Smooth muscle cell (in vitro differentiated cells): Measurements from ENCODE around the gene TEP1. TPM values are rescaled to one million over a fixed set of nuclear protein-coding genes. Genes with fewer than 3 reads are reported as not detected.
"Not testable (repeated sequence)": the region's sequence is repeated elsewhere in the genome, so short reads cannot be mapped to it uniquely, and the experiment has no call there.

Experiments
- DNase-seq: peaks from one replicate; lab custom pipeline; 2025; ENCODE audit not compliant: unreplicated experiment; lab: John Stamatoyannopoulos, UW
- H2AFZ ChIP-seq: fragments of 200-600 bp; sonication (generic); 2 replicates; pipeline ENCODE4 v1.6.0; 2016; ENCODE audit warnings: antibody characterized with exemption, low read depth, mild to moderate bottlenecking
- H3F3A ChIP-seq: fragments of 200-600 bp; sonication (generic); 2 replicates; pipeline ENCODE4 v1.6.0; 2017; ENCODE audit warnings: antibody characterized with exemption, low read depth
- H3K27ac ChIP-seq: fragments of 200-600 bp; sonication (generic); 2 replicates; pipeline ENCODE4 v1.5.1; 2016; ENCODE audit warnings: low read depth, mild to moderate bottlenecking
- H3K27me3 ChIP-seq: fragments of 200-600 bp; sonication (generic); 2 replicates; pipeline ENCODE4 v1.6.1; 2016; ENCODE audit warnings: low read depth, mild to moderate bottlenecking
- H3K36me3 ChIP-seq: fragments of 200-600 bp; sonication (generic); 2 replicates; pipeline ENCODE4 v1.5.1; 2016; ENCODE audit warnings: low read depth
- H3K4me1 ChIP-seq: fragments of 200-600 bp; sonication (generic); 2 replicates; pipeline ENCODE4 v1.5.1; 2016; ENCODE audit warnings: low read depth
- H3K4me2 ChIP-seq: fragments of 200-600 bp; sonication (generic); 2 replicates; pipeline ENCODE4 v1.6.0; 2016; ENCODE audit warnings: mild to moderate bottlenecking
- H3K4me3 ChIP-seq: fragments of 200-600 bp; sonication (generic); 2 replicates; pipeline ENCODE4 v1.5.1; 2016; ENCODE audit warnings: mild to moderate bottlenecking
- H3K79me2 ChIP-seq: fragments of 200-600 bp; sonication (generic); 2 replicates; pipeline ENCODE4 v1.6.0; 2016; ENCODE audit warnings: low read depth, mild to moderate bottlenecking
- H3K9ac ChIP-seq: fragments of 200-600 bp; sonication (generic); 2 replicates; pipeline ENCODE4 v1.6.0; 2016; ENCODE audit warnings: low read depth
- H3K9me3 ChIP-seq: fragments of 200-600 bp; sonication (generic); replicated peaks from 2 replicates; pipeline ENCODE4 v1.5.1; 2016; ENCODE audit warnings: low read depth
- H4K20me1 ChIP-seq: fragments of 200-600 bp; sonication (generic); 2 replicates; pipeline ENCODE4 v1.6.0; 2016; ENCODE audit warnings: low read depth
- CTCF ChIP-seq: fragments of 200-600 bp; sonication (generic); IDR thresholded peaks from 2 replicates; pipeline ENCODE4 v1.5.1; 2017; ENCODE audit warnings: borderline replicate concordance, mild to moderate bottlenecking, antibody characterized with exemption; ENCODE audit not compliant: insufficient read depth, poor library complexity, severe bottlenecking
- WGBS: methylation state at CpG from one replicate; pipeline ENCODE4 v1.1.7; 2016; ENCODE audit warnings: low lambda C conversion rate; 5-methylcytosine and 5-hydroxymethylcytosine counted together
- polyA plus RNA-seq: library from polyadenylated mRNA; unstranded; fragments of >200 nt; fragmentation: Nextera tagmentation; extraction: Ambion mirVana; gene quantifications from 2 replicates; pipeline ENCODE4 v1.2.1, GENCODE V29; 2016
- total RNA-seq: library from RNA; depleted of rRNA; stranded (reverse); fragments of >200 nt; gene quantifications from 2 replicates; pipeline ENCODE4 v1.2.3, GENCODE V29; 2014

TEP1 gene
- total and polyA plus RNA-seq, 2 experiments from 2014 or later, result 4.0 to 10.3 TPM

GRCh38 chr14:20454516-20455354 lies 41.4 kb upstream of the TEP1 start, which contains the start of the genes APEX1 and OSGEP:
APEX1 (plus strand) TSS chr14:20455226; CDS start chr14:20455646, 420 bp downstream.
OSGEP (minus strand) TSS chr14:20454812; CDS start chr14:20454683, 129 bp downstream.
- no peak for TF ChIP-seq CTCF
- peak; percentile 86 for DNase-seq
- no peaks in the 10 kb centered on the region for H4K20me1 ChIP-seq
- peak within 1 kb of the TSS; percentile 45 for H2AFZ ChIP-seq
- under 1% methylated on average over 56 of the region's 56 CpGs for WGBS
- H3K27ac ChIP-seq, result peak within 1 kb of the TSS; percentile 93
- peaks cover 9% of the 10 kb centered on the region for H3F3A ChIP-seq
- no peaks in the 10 kb centered on the region for H3K27me3 ChIP-seq
- H3K9me3 ChIP-seq, result no peaks in the 10 kb centered on the region
- peak within 1 kb of the TSS; percentile 93 for H3K4me2 ChIP-seq
- peaks cover 19% of the 10 kb centered on the region for H3K4me1 ChIP-seq
- H3K79me2 ChIP-seq, result peaks cover 34% of the 10 kb centered on the region
- peak within 1 kb of the TSS; percentile 91 for H3K9ac ChIP-seq
- H3K36me3 ChIP-seq, result no peaks in the 10 kb centered on the region
- peak within 1 kb of the TSS; percentile 73 for H3K4me3 ChIP-seq

GRCh38 chr14:20452831-20453230 lies 39.5 kb upstream of the TEP1 start:
- H3K27ac ChIP-seq, DNase-seq, H3K9ac ChIP-seq, H3K4me2 ChIP-seq, H3K9me3 ChIP-seq, H3K36me3 ChIP-seq, H4K20me1 ChIP-seq, H3K4me3 ChIP-seq, H3F3A ChIP-seq, H3K27me3 ChIP-seq, H2AFZ ChIP-seq: not testable (repeated sequence)
- peaks cover 19% of the 10 kb centered on the region for H3K4me1 ChIP-seq
- WGBS, result 98% methylated on average over 8 of the region's 8 CpGs
- H3K79me2 ChIP-seq, result peaks cover 31% of the 10 kb centered on the region

DNA sequence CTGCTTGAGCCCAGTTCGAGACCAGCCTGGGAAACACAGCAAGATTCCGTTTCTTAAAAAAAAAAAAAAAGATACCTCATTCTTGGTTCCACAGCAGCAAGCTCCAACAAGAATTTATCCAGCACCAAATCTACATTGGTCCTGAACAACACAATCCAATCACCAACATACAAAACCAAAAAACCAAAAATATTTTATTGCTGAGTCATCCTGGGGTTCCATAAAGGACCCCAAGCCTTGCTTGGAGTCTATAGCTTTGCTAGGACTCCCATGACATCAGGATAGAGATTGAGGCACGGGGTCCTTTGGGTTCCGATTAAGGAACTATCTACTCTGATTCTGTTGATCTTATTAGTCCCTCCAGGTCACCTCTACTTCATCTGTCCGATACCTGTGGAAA lies 33.6 kb upstream of the TEP1 start:
- Histone ChIP-seq H3K27me3 (no peaks in the 10 kb centered on the region), H3K4me3 (no peak overlapping the region), H4K20me1 (no peaks in the 10 kb centered on the region), H3K4me1 (no peaks in the 10 kb centered on the region), H3F3A (no peaks in the 10 kb centered on the region), H3K9ac (no peak overlapping the region), H3K27ac (no peak overlapping the region), H3K4me2 (no peak overlapping the region), H2AFZ (no peak overlapping the region), H3K36me3 (peaks cover 16% of the 10 kb centered on the region), H3K79me2 (no peaks in the 10 kb centered on the region), H3K9me3 (no peaks in the 10 kb centered on the region)
- 99% methylated on average over 5 of the region's 5 CpGs for WGBS
- no peak for TF ChIP-seq CTCF
- no peak for DNase-seq

GRCh38 chr14:20443650-20444049 lies 30.3 kb upstream of the TEP1 start:
- H3F3A ChIP-seq, H3K27ac ChIP-seq, H3K4me3 ChIP-seq, H2AFZ ChIP-seq, DNase-seq, H3K9ac ChIP-seq, H4K20me1 ChIP-seq, H3K79me2 ChIP-seq, H3K4me1 ChIP-seq, H3K4me2 ChIP-seq, H3K9me3 ChIP-seq, H3K27me3 ChIP-seq: not testable (repeated sequence)
- 69% methylated on average over 4 of the region's 4 CpGs for WGBS
- H3K36me3 ChIP-seq, result peaks cover 11% of the 10 kb centered on the region
